ENCODE measurements around the gene SFXN5.

The SFXN5 gene

GRCh38 chr2:73092146-73092783 is 20.8 kb upstream of the SFXN5 start:
- TF ChIP-seq, protein P1, sequence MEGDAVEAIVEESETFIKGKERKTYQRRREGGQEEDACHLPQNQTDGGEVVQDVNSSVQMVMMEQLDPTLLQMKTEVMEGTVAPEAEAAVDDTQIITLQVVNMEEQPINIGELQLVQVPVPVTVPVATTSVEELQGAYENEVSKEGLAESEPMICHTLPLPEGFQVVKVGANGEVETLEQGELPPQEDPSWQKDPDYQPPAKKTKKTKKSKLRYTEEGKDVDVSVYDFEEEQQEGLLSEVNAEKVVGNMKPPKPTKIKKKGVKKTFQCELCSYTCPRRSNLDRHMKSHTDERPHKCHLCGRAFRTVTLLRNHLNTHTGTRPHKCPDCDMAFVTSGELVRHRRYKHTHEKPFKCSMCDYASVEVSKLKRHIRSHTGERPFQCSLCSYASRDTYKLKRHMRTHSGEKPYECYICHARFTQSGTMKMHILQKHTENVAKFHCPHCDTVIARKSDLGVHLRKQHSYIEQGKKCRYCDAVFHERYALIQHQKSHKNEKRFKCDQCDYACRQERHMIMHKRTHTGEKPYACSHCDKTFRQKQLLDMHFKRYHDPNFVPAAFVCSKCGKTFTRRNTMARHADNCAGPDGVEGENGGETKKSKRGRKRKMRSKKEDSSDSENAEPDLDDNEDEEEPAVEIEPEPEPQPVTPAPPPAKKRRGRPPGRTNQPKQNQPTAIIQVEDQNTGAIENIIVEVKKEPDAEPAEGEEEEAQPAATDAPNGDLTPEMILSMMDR (IDR thresholded peaks at IDR 0.05; ENCODE audit: extremely low read depth, missing control alignments): no peak
- no peak for DNase-seq (ENCODE audit: low spot score)

DNA sequence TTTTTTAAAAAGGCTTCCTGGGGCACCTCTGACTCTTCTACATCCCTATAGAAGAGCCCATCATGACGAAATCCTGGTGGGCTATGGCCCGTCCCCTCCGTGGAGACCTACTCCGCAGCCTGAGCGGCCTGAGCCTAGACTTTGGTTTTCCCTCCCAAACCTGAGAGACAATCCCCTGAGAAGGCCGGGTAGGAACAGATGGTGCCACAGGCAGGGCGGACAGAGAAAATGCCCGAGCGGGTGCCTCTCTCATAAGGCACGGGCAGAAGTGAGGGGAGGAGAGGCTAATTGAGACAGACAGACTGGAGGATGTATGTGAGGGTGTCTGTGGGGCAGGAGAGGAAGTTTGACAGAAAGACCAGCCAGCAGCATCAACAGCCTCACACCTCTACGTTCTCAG is 20.2 kb upstream of the SFXN5 start:
- no peak for DNase-seq (ENCODE audit: low spot score)
- TF ChIP-seq, protein P1 (IDR thresholded peaks at IDR 0.05; ENCODE audit: extremely low read depth, missing control alignments): no peak

DNA sequence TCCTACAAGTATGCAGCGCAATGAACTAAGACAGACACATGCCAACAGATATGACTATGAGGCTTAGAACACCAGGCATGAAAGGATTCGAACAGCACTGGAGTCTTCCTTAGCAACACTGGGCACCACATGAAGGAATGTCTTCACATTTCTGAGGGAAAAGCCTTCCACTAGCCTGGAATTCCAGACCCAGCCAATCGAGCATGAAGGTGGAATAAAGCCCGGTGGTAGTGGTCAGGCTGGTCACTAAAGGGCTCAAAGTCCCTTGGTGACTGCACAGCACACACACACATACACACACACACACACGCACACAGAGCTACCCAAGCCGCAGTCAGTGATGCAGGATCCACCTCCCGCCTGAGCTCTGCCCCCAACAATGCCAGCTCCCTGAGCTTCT is 19.7 kb upstream of the SFXN5 start:
- DNase-seq (ENCODE audit: low spot score): no peak
- TF ChIP-seq, protein P1 (IDR thresholded peaks at IDR 0.05; ENCODE audit: extremely low read depth, missing control alignments): no peak

DNA sequence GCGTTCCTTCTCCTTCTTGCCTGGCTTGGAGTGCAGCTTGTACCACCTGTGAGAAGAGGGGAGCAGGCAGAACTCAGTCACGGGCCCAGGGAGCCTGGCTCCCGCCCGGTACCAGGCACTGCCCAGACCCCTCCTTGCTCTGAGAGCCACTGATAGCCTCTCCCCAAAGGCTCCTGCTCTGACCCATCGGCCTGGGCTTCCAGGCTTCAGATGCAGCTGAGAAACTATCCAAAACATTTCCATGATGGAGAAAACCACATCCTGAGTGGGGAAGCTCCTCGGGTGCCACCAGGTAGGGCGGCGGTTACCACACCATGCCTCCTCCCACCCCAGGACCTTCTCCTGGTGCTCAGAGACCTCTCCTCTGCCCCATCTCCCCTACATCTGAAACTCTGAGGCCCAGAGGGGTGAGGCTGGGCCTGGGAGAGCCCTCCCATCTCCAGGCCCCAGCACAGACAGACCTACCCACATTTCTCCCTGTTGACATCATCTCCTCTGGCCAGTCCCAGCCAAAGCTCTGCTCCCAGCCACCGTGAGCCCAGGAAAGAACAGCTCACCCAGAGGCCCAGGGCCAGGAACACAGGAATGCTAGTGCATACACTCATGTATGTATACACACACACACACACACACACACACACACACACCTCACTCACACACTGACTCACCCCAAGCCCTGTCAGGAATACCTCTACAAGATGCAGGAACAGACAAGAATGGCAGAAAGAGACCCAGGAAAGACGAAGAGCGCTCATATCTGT is 17.9 kb upstream of the SFXN5 start:
- DNase-seq (ENCODE audit: low spot score): no peak
- TF ChIP-seq, protein P1 (IDR thresholded peaks at IDR 0.05; ENCODE audit: extremely low read depth, missing control alignments): no peak

DNA sequence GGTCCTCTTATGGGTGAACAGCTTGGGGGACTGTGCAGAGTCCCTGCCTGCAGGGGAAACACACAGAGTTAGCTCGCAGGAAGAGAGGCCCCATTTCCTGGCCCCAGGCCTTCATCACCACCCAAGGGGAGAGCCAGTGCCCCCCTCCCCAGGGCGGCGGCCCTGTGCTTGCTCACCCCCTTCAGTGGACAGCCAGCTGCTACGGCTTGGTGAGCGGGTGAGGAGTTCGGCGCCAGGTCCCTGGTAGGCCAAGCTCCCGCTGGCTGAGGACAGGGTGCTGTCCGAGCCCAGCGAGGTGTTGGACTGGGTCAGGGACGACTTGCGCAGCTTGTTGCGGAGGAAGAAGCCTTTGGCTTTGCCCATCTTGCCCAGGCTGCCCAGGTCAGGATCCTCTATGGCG is 17.2 kb upstream of the SFXN5 start:
- DNase-seq (ENCODE audit: low spot score): no peak
- TF ChIP-seq, protein P1 (IDR thresholded peaks at IDR 0.05; ENCODE audit: extremely low read depth, missing control alignments): no peak

- TF ChIP-seq, protein P1 (IDR thresholded peaks at IDR 0.05; ENCODE audit: extremely low read depth, missing control alignments): no peak
- no peak for DNase-seq (ENCODE audit: low spot score)
Observed at GRCh38 chr2:73088211-73088610, 16.7 kb upstream of the SFXN5 start.

- TF ChIP-seq, protein P1 (IDR thresholded peaks at IDR 0.05; ENCODE audit: extremely low read depth, missing control alignments): no peak
- no peak for DNase-seq (ENCODE audit: low spot score)
Observed at GRCh38 chr2:73087311-73087710, 15.8 kb upstream of the SFXN5 start.

Measured in GM20000 (cell line).